ENCODE data around the gene RASIP1.
A peak's percentile ranks its signal among the peaks of the same experiment; 100 is the strongest.

RASIP1 gene

DNA sequence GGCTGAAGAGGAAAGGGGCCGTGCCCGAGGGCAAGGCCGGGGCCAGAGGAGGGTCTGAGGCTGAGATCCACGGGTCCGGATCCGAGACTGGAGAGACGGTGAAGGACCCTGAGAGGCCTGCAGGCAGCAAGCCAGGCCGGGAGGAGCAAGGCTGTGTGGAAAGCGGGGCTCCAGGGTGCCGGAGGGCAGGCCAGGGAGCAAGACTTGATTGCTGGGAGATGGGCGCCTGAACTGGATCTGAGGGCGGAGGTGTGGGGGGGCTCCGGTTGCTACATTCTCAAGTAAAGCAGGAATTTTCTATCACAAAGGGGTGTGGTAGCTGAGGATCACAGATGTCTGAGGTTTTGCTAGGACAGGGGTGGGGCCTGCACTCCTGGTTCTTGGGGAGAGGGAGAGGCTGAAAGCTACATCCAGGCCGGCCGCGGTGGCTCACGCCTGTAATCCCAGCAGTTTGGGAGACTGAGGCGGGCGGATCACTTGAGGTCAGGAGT is 24.7 kb downstream of the RASIP1 start:
- CTCF ChIA-PET = interaction anchor here (0.6 kb wide), 1 partner anchor 44 kb away, joined by 3 read pairs; no protein-coding TSS in a partner anchor

GRCh38 chr19:48714759-48715675 is 25.4 kb downstream of the RASIP1 start:
- CTCF ChIA-PET = interaction anchor here (0.6 to 3.8 kb wide), 6 partner anchors 10 to 383 kb away, joined by 3 to 35 read pairs (median 4); partner anchors contain the start of gene RUVBL2
- H3K9me3 ChIP-seq (ENCODE audit: control insufficient read depth, insufficient read depth, low read depth, low read length) = no peaks in the 10 kb centered on the region
- peak overlapping the region; percentile 41 for H3K4me3 ChIP-seq (ENCODE audit: low read depth, low read length)
- peak overlapping the region; percentile 67 for H3K27ac ChIP-seq (ENCODE audit: extremely low read depth, low read depth, low read length)
- H3K36me3 ChIP-seq (ENCODE audit: control insufficient read depth in 2 of 2, insufficient read depth in 1 of 2, low read length in 2 of 2) = no peaks in the 10 kb centered on the region; a peak in 1 of 3 replicates
- peaks cover 13% of the 10 kb centered on the region for H3K4me1 ChIP-seq (ENCODE audit: control insufficient read depth, insufficient read depth, low read length)
- POLR2A ChIA-PET = interaction anchor here (0.6 to 2.4 kb wide), 12 partner anchors 10 to 101 kb away, joined by 3 to 15 read pairs (median 4); partner anchors contain the start of genes CA11, RPL18 and SPHK2
- TF ChIP-seq ZNF366 (tag by site-specific recombination; conservative IDR thresholded peaks at IDR 0.05) = 0 out of 2 replicates have a peak, but pooled peaks have one; percentile 12
- TF ChIP-seq, protein P1, sequence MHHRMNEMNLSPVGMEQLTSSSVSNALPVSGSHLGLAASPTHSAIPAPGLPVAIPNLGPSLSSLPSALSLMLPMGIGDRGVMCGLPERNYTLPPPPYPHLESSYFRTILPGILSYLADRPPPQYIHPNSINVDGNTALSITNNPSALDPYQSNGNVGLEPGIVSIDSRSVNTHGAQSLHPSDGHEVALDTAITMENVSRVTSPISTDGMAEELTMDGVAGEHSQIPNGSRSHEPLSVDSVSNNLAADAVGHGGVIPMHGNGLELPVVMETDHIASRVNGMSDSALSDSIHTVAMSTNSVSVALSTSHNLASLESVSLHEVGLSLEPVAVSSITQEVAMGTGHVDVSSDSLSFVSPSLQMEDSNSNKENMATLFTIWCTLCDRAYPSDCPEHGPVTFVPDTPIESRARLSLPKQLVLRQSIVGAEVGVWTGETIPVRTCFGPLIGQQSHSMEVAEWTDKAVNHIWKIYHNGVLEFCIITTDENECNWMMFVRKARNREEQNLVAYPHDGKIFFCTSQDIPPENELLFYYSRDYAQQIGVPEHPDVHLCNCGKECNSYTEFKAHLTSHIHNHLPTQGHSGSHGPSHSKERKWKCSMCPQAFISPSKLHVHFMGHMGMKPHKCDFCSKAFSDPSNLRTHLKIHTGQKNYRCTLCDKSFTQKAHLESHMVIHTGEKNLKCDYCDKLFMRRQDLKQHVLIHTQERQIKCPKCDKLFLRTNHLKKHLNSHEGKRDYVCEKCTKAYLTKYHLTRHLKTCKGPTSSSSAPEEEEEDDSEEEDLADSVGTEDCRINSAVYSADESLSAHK (tag by site-specific recombination; IDR thresholded peaks at IDR 0.05) = no peak
- peak; percentile 17 for TF ChIP-seq ZNF335 (tag by site-specific recombination; conservative IDR thresholded peaks at IDR 0.05)
- TF ChIP-seq ZFHX2 (tag by site-specific recombination; conservative IDR thresholded peaks at IDR 0.05) = peak; percentile 14; the same call in 1 of the 2 replicates
- TF ChIP-seq ZNF214 (tag by site-specific recombination; IDR thresholded peaks at IDR 0.05; ENCODE audit: borderline replicate concordance) = no peak
- 0 out of 2 replicates have a peak, but pooled peaks have one; percentile 9 for TF ChIP-seq KLF9 (tag by site-specific recombination; IDR thresholded peaks at IDR 0.05; ENCODE audit: low read depth)
- TF ChIP-seq ZNF223 (tag by site-specific recombination; IDR thresholded peaks at IDR 0.05) = no peak
- no peak for TF ChIP-seq ZNF148 (tag by site-specific recombination; IDR thresholded peaks at IDR 0.05; ENCODE audit: borderline replicate concordance)
- TF ChIP-seq ZNF211 (tag by site-specific recombination; IDR thresholded peaks at IDR 0.05; ENCODE audit: low read depth) = no peak
- TF ChIP-seq ZNF623 (tag by site-specific recombination; IDR thresholded peaks at IDR 0.05) = 0 out of 2 replicates have a peak, but pooled peaks have one; percentile 12
- TF ChIP-seq ZNF174 (tag by site-specific recombination; IDR thresholded peaks at IDR 0.05) = no peak
- TF ChIP-seq ZNF169 (tag by site-specific recombination; IDR thresholded peaks at IDR 0.05) = no peak
- TF ChIP-seq ZBTB20 (tag by site-specific recombination; IDR thresholded peaks at IDR 0.05) = peak; percentile 19; the same call in 1 of the 2 replicates
- TF ChIP-seq ZNF394 (tag by site-specific recombination; IDR thresholded peaks at IDR 0.05; ENCODE audit: borderline replicate concordance) = peak; percentile 29; the same call in 1 of the 2 replicates
- TF ChIP-seq ZNF350 (tag by site-specific recombination; IDR thresholded peaks at IDR 0.05) = no peak
- no peak for TF ChIP-seq PRDM2 (tag by site-specific recombination; IDR thresholded peaks at IDR 0.05; ENCODE audit: borderline replicate concordance)
- 0 out of 2 replicates have a peak, but pooled peaks have one; percentile 16 for TF ChIP-seq ZNF138 (tag by site-specific recombination; IDR thresholded peaks at IDR 0.05; ENCODE audit: borderline replicate concordance)
- no peak for TF ChIP-seq SP3 (tag by site-specific recombination; IDR thresholded peaks at IDR 0.05)

More for the DNA sequence above, 24.7 kb downstream of the RASIP1 start:
- TF ChIP-seq ZNF132 (tag by site-specific recombination; IDR thresholded peaks at IDR 0.05; ENCODE audit: borderline replicate concordance) (no peak), ZNF600 (tag by site-specific recombination; IDR thresholded peaks at IDR 0.05) (0 out of 2 replicates have a peak, but pooled peaks have one; percentile 10), IKZF3 (tag by site-specific recombination; IDR thresholded peaks at IDR 0.05) (peak; percentile 33; the same call in 1 of the 2 replicates), ZNF138 (tag by site-specific recombination; IDR thresholded peaks at IDR 0.05; ENCODE audit: borderline replicate concordance) (no peak), ZNF623 (tag by site-specific recombination; IDR thresholded peaks at IDR 0.05) (no peak), ZBTB17 (tag by site-specific recombination; IDR thresholded peaks at IDR 0.05) (peak; percentile 65), KLF1 (tag by site-specific recombination; IDR thresholded peaks at IDR 0.05) (peak; percentile 80), SP2 (tag by site-specific recombination; IDR thresholded peaks at IDR 0.05) (0 out of 2 replicates have a peak, but pooled peaks have one; percentile 5)
- POLR2A ChIA-PET = interaction anchor here (1.0 to 1.4 kb wide), 2 partner anchors 10 to 23 kb away, joined by 5 to 6 read pairs; no protein-coding TSS in a partner anchor
- H3K4me3 ChIP-seq (ENCODE audit: low read depth, low read length) = no peak overlapping the region
- H3K4me1 ChIP-seq (ENCODE audit: control insufficient read depth, insufficient read depth, low read length) = peaks cover 13% of the 10 kb centered on the region
- peak overlapping the region; percentile 50; the same call in 1 of the 2 replicates for H3K27ac ChIP-seq (ENCODE audit: extremely low read depth, low read depth, low read length)
- H3K9me3 ChIP-seq (ENCODE audit: control insufficient read depth, insufficient read depth, low read depth, low read length) = no peaks in the 10 kb centered on the region
- H3K36me3 ChIP-seq (ENCODE audit: control insufficient read depth in 2 of 2, insufficient read depth in 1 of 2, low read length in 2 of 2) = no peaks in the 10 kb centered on the region; a peak in 1 of 3 replicates
